GF-D8 (cell line): ENCODE results near the gene QRICH1.

ENCODE experiments used
- DNase-seq: peaks from one replicate; lab custom pipeline; 2025; lab: John Stamatoyannopoulos, UW

QRICH1 gene

DNA sequence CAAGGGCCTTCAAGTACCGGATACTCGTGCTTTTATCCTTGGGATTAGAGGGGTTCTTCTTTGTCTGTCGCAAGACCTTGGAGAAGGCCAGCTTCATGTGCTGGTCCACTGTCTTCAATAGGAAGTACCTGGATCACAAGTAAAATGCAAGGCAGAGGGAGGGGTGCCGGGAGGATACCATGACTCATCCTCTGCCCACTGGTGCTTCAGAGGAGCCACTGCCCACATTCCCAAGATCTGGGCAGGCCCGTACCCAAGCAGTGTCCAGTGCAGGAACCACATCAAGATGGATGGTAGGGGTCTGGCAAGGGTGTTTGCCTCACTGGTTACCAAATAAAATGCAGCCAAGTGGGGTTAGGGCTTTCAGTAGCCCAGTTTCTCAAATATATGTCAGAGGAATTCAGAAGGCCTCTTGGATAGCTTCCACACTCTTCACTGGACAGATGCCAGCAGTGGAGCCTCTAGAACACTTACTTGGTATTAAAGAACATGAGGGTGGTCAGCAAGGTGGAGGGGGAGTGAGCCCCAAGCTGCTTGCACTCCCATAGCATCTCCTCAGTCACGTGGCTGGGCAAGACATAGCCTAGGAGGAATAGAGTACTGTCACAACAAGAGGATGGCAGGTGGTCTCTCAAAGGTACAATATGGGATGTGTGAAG is 61.1 kb downstream of the QRICH1 start:
- DNase-seq = no peak

GRCh38 chr3:49030321-49030720 is 63.5 kb downstream of the QRICH1 start:
- no peak for DNase-seq

- DNase-seq = no peak
Observed at GRCh38 chr3:49029563-49029884, 64.3 kb downstream of the QRICH1 start.

DNA sequence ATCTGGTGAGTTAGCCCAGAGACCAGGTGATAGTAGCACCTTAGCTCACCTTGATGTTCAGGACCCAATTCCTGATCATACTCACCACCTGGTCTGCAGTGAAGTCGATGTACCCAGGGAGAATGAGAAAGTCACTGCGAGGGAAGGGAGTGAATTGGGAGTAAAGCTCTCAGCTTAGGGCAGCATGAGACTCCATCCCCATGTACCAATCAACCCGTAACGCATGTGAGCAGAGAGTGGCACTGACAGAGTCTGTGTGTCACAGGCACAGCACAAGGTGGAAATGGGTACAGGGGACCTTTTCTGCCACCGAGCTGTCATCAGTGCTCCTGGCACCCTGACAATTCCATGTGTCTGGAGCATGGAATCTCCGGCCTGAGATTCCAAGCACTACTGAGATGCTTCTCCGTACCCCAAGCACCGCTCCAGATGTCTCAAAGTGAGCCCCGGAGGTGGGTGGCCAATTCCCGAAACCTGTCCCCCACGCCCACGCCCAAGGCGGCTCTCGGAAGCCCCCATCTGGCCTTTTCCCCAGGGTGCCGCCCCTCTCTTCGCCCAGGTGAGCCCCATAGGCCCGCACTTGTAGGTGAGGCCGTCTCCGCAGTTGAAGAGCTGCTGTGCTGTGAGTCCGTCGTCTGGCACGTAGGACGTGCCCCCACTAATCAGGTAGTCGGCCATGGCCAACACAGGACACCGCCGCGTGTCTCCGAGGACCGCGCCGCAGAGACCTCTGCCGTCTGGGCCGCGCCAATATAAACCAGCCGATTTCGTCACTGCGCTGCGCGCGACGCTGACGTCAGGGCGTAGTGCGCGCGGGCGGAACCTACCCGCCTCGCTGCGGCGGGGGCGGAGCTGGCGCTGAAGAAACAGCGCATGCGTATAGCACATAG is 65.0 kb downstream of the QRICH1 start, which contains the start of gene IMPDH2:
Gene IMPDH2 (minus strand): TSS at position 726 of the 890 bp plus-strand sequence. CDS start 48 bp downstream, at position 678.
- DNase-seq = peak; percentile 80

DNA sequence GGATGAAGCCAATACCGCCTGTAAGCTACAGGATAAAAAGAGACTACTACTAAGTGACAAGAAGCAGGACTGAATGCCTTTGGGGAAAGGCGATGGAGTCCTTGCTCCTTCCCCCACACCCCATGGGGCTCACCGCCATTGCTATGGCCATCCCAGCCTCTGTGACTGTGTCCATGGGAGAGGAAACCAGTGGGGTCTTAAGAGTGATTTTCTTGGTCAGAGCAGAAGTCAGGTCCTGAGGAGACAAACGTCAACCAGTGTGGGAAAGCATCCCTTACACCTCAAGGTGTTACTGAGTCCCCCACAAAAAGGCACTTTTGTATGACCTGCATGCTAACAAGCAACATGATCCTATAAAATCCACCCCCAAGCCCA is 65.6 kb downstream of the QRICH1 start:
- no peak for DNase-seq

DNA sequence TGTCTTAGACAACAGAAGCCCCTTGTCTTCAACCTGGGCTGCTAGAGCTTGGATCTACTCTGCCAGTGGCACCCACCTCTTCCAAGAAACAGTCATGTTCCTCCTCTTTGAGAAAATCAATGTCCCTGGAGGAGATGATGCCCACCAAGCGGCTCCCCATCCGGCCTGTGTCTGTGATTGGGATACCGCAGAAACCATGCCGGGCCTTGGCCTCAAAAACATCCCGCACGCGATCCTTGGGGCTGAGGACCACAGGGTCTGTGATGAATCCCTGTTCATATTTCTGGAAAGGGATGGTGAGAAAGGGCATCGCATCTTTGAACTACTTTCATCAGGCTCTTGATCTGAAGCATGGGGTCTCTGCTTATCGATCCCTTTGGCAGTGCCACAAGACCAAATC is 66.2 kb downstream of the QRICH1 start:
- DNase-seq = no peak

DNA sequence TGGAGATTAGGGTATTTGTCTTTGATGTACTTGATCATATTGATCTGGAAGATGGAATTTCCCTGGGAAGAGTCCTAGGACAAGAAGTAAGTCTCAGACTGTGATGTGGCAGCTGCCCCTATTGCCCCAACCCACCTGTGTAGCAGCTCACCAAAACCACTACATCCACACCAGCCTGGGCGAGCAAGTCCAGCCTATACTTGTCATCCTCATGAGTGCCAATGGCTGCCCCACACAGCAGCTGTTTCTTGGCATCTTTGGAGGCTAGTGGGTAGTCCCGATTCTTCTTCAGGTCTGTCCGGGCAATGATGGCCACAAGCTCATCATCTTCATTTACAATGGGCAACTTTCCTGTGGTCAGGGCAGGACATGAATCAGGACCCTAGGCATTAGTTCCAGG is 67.3 kb downstream of the QRICH1 start:
- no peak for DNase-seq

DNA sequence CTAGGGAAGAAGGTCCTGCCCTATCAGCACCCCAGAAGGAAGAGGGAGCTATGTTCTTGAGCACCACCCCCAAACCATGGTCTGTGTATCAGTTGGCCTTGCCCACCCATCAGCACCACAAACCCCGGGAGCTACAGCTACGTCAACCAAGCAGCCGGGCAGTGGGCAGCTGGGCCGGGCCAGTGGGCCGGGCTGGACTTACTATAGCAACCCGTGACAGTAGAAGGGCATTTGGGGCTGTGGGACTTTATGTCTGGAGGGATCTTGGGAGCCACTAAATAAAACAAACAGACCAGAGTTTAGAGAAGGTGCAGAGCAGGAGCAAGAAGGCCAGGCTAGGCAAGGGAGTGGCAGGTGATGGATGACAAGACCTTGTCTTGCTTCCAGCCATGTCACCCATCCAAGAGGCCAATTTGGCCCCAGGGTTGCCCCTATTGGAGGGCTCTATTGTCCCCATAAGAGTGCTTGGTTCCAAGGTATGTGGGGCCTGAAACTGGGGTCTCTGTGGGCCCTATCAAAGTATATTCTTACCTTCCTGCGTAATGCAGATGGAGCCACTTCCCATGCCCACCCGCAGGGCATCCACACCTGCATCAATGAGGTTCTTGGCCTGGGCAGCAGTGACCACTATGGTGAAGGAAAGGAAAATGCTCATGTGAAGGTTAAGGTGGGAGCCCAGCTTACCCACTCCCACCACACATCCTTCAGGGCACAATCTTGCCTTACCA is 67.9 kb downstream of the QRICH1 start:
- no peak for DNase-seq

DNA sequence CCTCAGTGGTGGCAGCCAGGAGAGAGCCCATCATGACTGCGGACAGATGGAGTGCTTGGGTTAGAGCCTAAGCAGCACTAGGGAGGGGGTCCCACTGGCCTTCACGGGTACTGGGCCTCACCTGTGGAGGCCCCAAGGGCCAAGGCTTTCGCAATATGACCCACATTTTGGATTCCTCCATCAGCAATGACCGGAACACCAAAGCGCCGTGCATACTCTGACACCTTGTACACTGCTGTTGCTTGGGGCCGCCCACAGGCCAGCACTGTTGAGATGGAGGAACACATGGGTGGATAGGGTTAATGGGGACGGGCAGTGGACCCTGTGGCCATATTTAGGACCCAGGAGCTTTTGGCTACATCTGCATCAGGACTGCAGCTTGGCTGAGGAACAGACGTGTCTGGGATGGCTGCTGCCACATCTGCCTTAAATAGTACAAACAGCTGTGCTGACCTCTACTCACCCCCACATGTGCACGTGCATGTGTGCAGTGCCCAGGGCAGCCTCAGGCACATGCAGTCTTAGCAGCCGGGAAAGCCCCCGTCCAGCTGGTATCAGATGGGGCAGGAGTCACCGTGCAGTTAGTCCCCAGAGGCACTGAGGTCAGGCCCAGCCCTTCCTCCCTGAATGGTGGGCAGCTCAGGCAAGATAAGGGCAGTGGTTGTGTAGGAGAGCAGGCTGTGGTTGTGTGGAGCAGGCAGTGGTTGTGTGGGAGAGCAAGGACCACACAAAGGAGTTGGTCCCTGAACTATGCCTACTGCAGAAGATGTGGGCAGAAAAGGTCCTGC is 68.7 kb downstream of the QRICH1 start:
- DNase-seq = peak; percentile 96

GRCh38 chr3:49024449-49024848 is 69.4 kb downstream of the QRICH1 start:
- DNase-seq = no peak

- no peak for DNase-seq
Observed at GRCh38 chr3:49023775-49024174, 70.1 kb downstream of the QRICH1 start.

DNA sequence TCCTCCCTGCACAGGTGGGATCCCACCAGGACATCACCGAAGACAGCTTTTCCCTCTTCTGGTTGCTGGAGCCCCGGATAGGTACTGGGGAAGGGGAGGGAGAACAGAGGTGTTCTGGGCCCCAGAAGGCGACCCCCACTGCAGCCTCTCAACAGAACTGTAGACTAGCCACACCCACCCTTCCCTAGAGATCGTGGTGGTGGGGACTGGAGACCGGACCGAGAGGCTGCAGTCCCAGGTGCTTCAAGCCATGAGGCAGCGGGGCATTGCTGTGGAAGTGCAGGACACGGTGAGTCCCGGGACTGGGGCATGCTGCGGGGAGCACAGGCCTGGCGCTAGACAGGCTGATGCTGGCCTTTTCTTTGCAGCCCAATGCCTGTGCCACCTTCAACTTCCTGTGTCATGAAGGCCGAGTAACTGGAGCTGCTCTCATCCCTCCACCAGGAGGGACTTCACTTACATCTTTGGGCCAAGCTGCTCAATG is 71.1 kb downstream of the QRICH1 start:
- no peak for DNase-seq

- DNase-seq = peak; percentile 80
Observed at GRCh38 chr3:49021813-49022687, 71.8 kb downstream of the QRICH1 start, which contains the start of gene NDUFAF3. Gene NDUFAF3, plus strand, starts transcription at chr3:49022121. Its CDS starts 24 bp downstream, at chr3:49022145.

DNA sequence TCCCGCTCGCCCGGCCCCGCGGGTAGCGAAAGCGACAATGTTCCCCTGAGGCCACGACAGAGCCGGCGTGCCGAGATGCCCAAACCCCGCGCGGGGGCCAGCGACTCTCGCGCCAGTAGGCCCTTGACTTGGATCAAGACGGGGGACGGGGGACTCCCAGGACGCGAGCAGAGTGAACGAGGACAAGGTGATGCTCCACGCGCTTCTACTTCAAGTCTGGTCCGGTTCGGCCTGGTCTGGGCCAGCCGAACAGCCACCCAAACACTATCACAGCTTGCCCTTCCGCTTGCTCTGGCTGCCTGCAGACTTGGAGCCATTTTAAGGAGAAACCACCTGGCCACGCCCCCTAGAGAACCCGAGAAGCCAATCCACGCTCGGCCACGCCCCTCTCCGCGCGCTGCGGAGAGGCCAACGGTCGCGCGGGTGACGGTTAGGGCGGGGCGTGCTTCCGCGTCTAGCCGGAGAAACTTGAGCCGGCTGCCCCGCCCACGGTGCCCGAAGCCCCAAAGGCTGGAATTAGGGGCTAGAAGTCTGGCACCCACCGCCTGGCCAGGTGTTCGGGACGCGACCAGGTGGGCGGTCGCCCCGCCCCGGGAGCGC is 72.6 kb downstream of the QRICH1 start:
- peak; percentile 92 for DNase-seq

DNA sequence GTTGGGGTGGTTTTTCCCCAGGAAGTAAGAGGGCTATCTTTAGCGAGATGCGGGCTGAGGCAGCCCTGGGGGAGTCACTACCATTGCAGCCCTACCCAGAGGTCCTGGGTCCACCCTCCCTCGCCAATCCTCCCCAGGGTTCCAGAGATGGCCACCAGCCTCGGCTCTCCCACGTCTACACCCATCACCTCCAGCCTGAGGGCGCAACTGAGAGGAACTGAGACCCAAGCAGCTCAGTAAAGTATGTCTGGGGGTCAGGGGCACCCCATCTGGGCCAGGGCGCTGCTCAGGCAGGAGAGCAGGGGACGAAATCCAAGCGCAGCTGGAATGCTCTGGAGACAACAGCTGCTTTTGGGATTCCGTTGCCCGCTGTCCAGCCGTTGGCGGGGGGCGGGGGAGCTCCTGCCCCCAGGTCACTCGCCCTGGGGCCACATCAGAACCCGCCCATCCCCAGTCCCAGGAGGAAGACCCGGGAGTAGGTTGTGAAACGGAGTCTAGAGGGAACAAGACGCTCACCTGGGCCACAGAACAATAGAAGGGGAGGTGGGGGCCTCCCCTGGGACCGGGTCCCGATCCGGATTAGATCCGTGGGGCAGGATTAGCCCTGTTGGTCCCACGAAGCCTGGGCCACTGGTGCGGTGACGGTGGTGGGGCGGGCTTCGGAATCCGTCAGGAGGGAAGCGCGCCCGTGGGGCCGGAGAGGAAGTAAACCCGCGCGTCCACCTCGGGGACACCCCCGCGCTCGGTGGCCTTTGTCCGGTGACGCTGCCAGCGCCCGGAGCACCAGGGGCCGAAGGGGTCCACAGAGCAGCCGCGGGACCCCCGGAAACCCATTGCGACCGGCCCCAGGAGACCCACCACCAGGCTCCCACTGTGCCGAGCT is 73.3 kb downstream of the QRICH1 start:
- DNase-seq = peak; percentile 51

- peak; percentile 51 for DNase-seq
Observed at GRCh38 chr3:49019941-49020329, 73.9 kb downstream of the QRICH1 start.

GRCh38 chr3:49018707-49019006 is 75.2 kb downstream of the QRICH1 start:
- no peak for DNase-seq

DNA sequence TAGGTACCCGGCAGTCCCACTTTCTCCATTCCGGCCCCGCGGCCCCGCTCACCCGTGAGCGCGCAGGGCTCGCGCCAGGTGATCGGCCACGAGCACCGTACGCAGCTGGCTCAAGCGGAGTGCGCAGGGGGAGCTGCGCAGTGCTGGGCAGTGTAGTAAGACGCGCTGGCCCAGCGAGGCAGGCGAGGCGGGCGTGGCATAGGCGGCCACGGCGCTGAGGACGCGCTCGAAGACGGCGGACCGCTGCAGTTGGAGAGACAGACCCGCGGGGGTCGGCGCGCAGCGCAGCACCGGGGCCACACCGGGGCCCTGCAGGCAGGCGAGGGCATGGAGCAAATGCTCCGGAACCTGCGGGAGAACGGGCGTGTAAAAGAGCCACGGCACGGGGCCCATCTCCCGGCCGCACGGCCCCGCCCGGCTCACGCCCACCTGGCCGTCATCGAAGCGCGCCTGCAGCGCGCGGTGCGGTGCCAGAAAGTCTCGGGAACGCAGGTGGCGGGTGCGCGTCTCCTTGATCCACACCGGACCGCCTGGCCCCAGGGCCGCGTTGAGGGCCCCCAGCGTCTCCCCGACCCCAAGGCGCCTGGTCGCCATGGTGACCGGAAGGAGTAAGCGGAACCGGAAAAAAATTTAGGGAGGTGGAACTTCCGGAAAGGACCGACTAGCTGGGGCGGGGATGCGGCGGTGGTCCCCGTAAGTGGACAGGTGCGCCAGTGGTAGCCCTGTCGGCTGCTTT is 75.7 kb downstream of the QRICH1 start, which contains the start of gene DALRD3:
Gene DALRD3 (minus strand): TSS at position 610 of the 736 bp plus-strand sequence. CDS start 16 bp downstream, at position 594.
- DNase-seq = peak; percentile 53
